Naive B cell (primary cell): Measurements from ENCODE around the gene RPLP1. TPM values are rescaled to one million over a fixed set of nuclear protein-coding genes. Genes with fewer than 3 reads are reported as not detected.
"Not testable (repeated sequence)": the region's sequence is repeated elsewhere in the genome, so short reads cannot be mapped to it uniquely, and the experiment has no call there.

ENCODE experiments used
- ATAC-seq, 2 donors: fragments of 150-1000 bp; cut with Tn5 transposase; 2 replicates each; pipeline ENCODE4 v1.10.0; 2021; ENCODE audit warnings: low read depth in 2 of 2, mild to moderate bottlenecking in 2 of 2, moderate library complexity in 2 of 2
- DNase-seq: peaks from one replicate; pipeline ENCODE4 v3.0.0; 2022
- H3K27ac Mint-ChIP-seq, 6 donors: one replicate each; pipeline ENCODE4 v1.8.0; 2020 to 2022; ENCODE audit warnings: mild to moderate bottlenecking in 6 of 6, mixed read lengths in 6 of 6, moderate library complexity in 5 of 6, inconsistent platforms in 2 of 6
- H3K27me3 Mint-ChIP-seq, 3 donors: one replicate each; pipeline ENCODE4 v1.8.0; 2021 to 2022; ENCODE audit warnings: mixed read lengths in 3 of 3, mild to moderate bottlenecking in 1 of 3
- H3K36me3 Mint-ChIP-seq, 2 donors: one replicate each; pipeline ENCODE4 v1.8.0; 2020 to 2022; ENCODE audit warnings: mixed read lengths in 2 of 2, inconsistent platforms in 1 of 2, mild to moderate bottlenecking in 1 of 2
- H3K4me1 Mint-ChIP-seq, 3 donors: one replicate each; pipeline ENCODE4 v1.8.0; 2020 to 2022; ENCODE audit warnings: mixed read lengths in 3 of 3, inconsistent platforms in 1 of 3, mild to moderate bottlenecking in 1 of 3, moderate library complexity in 1 of 3
- H3K4me3 Mint-ChIP-seq, 8 donors: one replicate each; pipeline ENCODE4 v1.8.0; 2020 to 2022; ENCODE audit warnings: mild to moderate bottlenecking in 8 of 8, mixed read lengths in 8 of 8, moderate library complexity in 8 of 8, inconsistent platforms in 2 of 8
- H3K9me3 Mint-ChIP-seq, 7 donors: one replicate each; pipeline ENCODE4 v1.8.0; 2020 to 2022; ENCODE audit warnings: mixed read lengths in 7 of 7, mild to moderate bottlenecking in 5 of 7, inconsistent platforms in 2 of 7, moderate library complexity in 1 of 7
- polyA plus RNA-seq, 6 donors: library from polyadenylated mRNA; unstranded; fragments of 300-500 nt; fragmentation: Illumina TruSeq; gene quantifications; one replicate each; pipeline ENCODE4 v1.2.3, GENCODE V29; 2021; ENCODE audit warnings: low read depth in 6 of 6

The RPLP1 gene
- polyA plus RNA-seq, 6 donors from 2014 or later = 1,064 to 2,586 (median 2,135) TPM

- no peak for DNase-seq
- ATAC-seq = no peak
- Mint-ChIP-seq H3K4me1 (no peaks in the 10 kb centered on the region), H3K27ac (no peak overlapping the region), H3K27me3 (peaks cover 0 to 6% (median 0%) of the 10 kb centered on the region in 3 donors), H3K9me3 (no peaks in the 10 kb centered on the region), H3K4me3 (no peak overlapping the region), H3K36me3 (no peaks in the 10 kb centered on the region)
Measured at GRCh38 chr15:69421498-69421897, 31.1 kb upstream of the RPLP1 start.

GRCh38 chr15:69422336-69422895, 30.2 kb upstream of the RPLP1 start:
- no peaks in the 10 kb centered on the region for H3K9me3 Mint-ChIP-seq
- no peak overlapping the region for H3K4me3 Mint-ChIP-seq
- no peak for DNase-seq
- peaks cover 0 to 6% (median 0%) of the 10 kb centered on the region in 3 donors for H3K27me3 Mint-ChIP-seq
- no peak for ATAC-seq
- no peaks in the 10 kb centered on the region for H3K36me3 Mint-ChIP-seq
- no peaks in the 10 kb centered on the region for H3K4me1 Mint-ChIP-seq
- H3K27ac Mint-ChIP-seq = no peak overlapping the region

- H3K4me3 Mint-ChIP-seq = no peak overlapping the region
Measured at GRCh38 chr15:69424001-69424400, 28.6 kb upstream of the RPLP1 start.

GRCh38 chr15:69424748-69425413, 27.7 kb upstream of the RPLP1 start:
- ATAC-seq = no peak
- DNase-seq = no peak
- Mint-ChIP-seq H3K27me3 (no peaks in the 10 kb centered on the region), H3K36me3 (no peaks in the 10 kb centered on the region), H3K9me3 (no peaks in the 10 kb centered on the region), H3K4me1 (no peaks in the 10 kb centered on the region), H3K4me3 (no peak overlapping the region), H3K27ac (no peak overlapping the region)

More at GRCh38 chr15:69424001-69424400, 28.6 kb upstream of the RPLP1 start:
- Mint-ChIP-seq H3K36me3 (no peaks in the 10 kb centered on the region), H3K4me1 (no peaks in the 10 kb centered on the region), H3K27ac (no peak overlapping the region), H3K9me3 (no peaks in the 10 kb centered on the region), H3K27me3 (no peaks in the 10 kb centered on the region)
- no peak for ATAC-seq
- DNase-seq = no peak

GRCh38 chr15:69433831-69434230, 18.8 kb upstream of the RPLP1 start:
- H3K27me3 Mint-ChIP-seq = peaks cover 0 to 4% (median 0%) of the 10 kb centered on the region in 3 donors
- H3K9me3 Mint-ChIP-seq = no peaks in the 10 kb centered on the region
- no peaks in the 10 kb centered on the region for H3K4me1 Mint-ChIP-seq
- H3K36me3 Mint-ChIP-seq = no peaks in the 10 kb centered on the region
- no peak overlapping the region for H3K27ac Mint-ChIP-seq
- DNase-seq = no peak
- H3K4me3 Mint-ChIP-seq = no peak overlapping the region
- no peak for ATAC-seq

GRCh38 chr15:69434238-69434637, 18.4 kb upstream of the RPLP1 start:
- no peak overlapping the region for H3K27ac Mint-ChIP-seq
- H3K27me3 Mint-ChIP-seq = peaks cover 0 to 4% (median 0%) of the 10 kb centered on the region in 3 donors
- DNase-seq (no peak), ATAC-seq (no peak)
- H3K4me1 Mint-ChIP-seq = no peaks in the 10 kb centered on the region
- H3K36me3 Mint-ChIP-seq = no peaks in the 10 kb centered on the region
- no peaks in the 10 kb centered on the region for H3K9me3 Mint-ChIP-seq
- H3K4me3 Mint-ChIP-seq = no peak overlapping the region

GRCh38 chr15:69434679-69435078, 17.9 kb upstream of the RPLP1 start:
- H3K27ac Mint-ChIP-seq = no peak overlapping the region
- H3K4me1 Mint-ChIP-seq = no peaks in the 10 kb centered on the region
- peaks cover 0 to 4% (median 0%) of the 10 kb centered on the region in 3 donors for H3K27me3 Mint-ChIP-seq
- H3K36me3 Mint-ChIP-seq = no peaks in the 10 kb centered on the region
- no peaks in the 10 kb centered on the region for H3K9me3 Mint-ChIP-seq
- no peak for DNase-seq
- no peak for ATAC-seq
- no peak overlapping the region for H3K4me3 Mint-ChIP-seq

GRCh38 chr15:69435985-69436384, 16.6 kb upstream of the RPLP1 start:
- H3K4me3 Mint-ChIP-seq = no peak overlapping the region
- DNase-seq (no peak), ATAC-seq (no peak)
- H3K27ac Mint-ChIP-seq = no peak overlapping the region
- H3K36me3 Mint-ChIP-seq = no peaks in the 10 kb centered on the region
- no peaks in the 10 kb centered on the region for H3K4me1 Mint-ChIP-seq
- H3K9me3 Mint-ChIP-seq = no peaks in the 10 kb centered on the region
- H3K27me3 Mint-ChIP-seq = no peaks in the 10 kb centered on the region

- Mint-ChIP-seq H3K27ac (no peak overlapping the region), H3K36me3 (no peaks in the 10 kb centered on the region), H3K27me3 (no peaks in the 10 kb centered on the region), H3K4me3 (no peak overlapping the region), H3K9me3 (no peaks in the 10 kb centered on the region), H3K4me1 (no peaks in the 10 kb centered on the region)
- DNase-seq = no peak
- ATAC-seq = no peak
Measured at GRCh38 chr15:69436951-69437350, 15.7 kb upstream of the RPLP1 start.

GRCh38 chr15:69439623-69440022, 13.0 kb upstream of the RPLP1 start:
- no peak for DNase-seq

GRCh38 chr15:69443032-69443611, 9.5 kb upstream of the RPLP1 start:
- peak overlapping the region; percentile 37 to 91 (median 72) for H3K27ac Mint-ChIP-seq
- peak; percentile 99 for ATAC-seq
- H3K27me3 Mint-ChIP-seq = no peaks in the 10 kb centered on the region
- H3K9me3 Mint-ChIP-seq = no peaks in the 10 kb centered on the region
- peak overlapping the region in 5 of 8 donors; percentile 4 to 49 (median 34) for H3K4me3 Mint-ChIP-seq
- peak; percentile 59 for DNase-seq
- peaks cover 7 to 9% (median 8%) of the 10 kb centered on the region in 3 donors for H3K4me1 Mint-ChIP-seq
- H3K36me3 Mint-ChIP-seq = no peaks in the 10 kb centered on the region

More at GRCh38 chr15:69439623-69440022, 13.0 kb upstream of the RPLP1 start:
- H3K4me3 Mint-ChIP-seq = no peak overlapping the region
- H3K9me3 Mint-ChIP-seq = no peaks in the 10 kb centered on the region
- ATAC-seq = no peak
- H3K36me3 Mint-ChIP-seq = no peaks in the 10 kb centered on the region
- H3K27ac Mint-ChIP-seq = peak overlapping the region in 1 of 6 donors; percentile 33
- H3K4me1 Mint-ChIP-seq = peaks cover 7 to 9% (median 8%) of the 10 kb centered on the region in 3 donors
- H3K27me3 Mint-ChIP-seq = no peaks in the 10 kb centered on the region

GRCh38 chr15:69444686-69445085, 7.9 kb upstream of the RPLP1 start:
- H3K27ac Mint-ChIP-seq = no peak overlapping the region
- ATAC-seq = no peak
- H3K9me3 Mint-ChIP-seq = no peaks in the 10 kb centered on the region
- H3K36me3 Mint-ChIP-seq = no peaks in the 10 kb centered on the region
- no peaks in the 10 kb centered on the region for H3K27me3 Mint-ChIP-seq
- no peak for DNase-seq
- no peak overlapping the region for H3K4me3 Mint-ChIP-seq
- peaks cover 7 to 9% (median 8%) of the 10 kb centered on the region in 3 donors for H3K4me1 Mint-ChIP-seq

GRCh38 chr15:69446953-69447352, 5.7 kb upstream of the RPLP1 start:
- peak overlapping the region in 1 of 6 donors; percentile 26 for H3K27ac Mint-ChIP-seq
- no peaks in the 10 kb centered on the region for H3K9me3 Mint-ChIP-seq
- H3K27me3 Mint-ChIP-seq = no peaks in the 10 kb centered on the region
- DNase-seq = no peak
- no peak for ATAC-seq
- H3K4me3 Mint-ChIP-seq = no peak overlapping the region
- H3K36me3 Mint-ChIP-seq = no peaks in the 10 kb centered on the region
- peaks cover 10 to 14% (median 11%) of the 10 kb centered on the region in 3 donors for H3K4me1 Mint-ChIP-seq

GRCh38 chr15:69450221-69450620, 2.4 kb upstream of the RPLP1 start:
- H3K4me3 Mint-ChIP-seq = peak overlapping the region in 1 of 8 donors; percentile 43

More at GRCh38 chr15:69450221-69450620, 2.4 kb upstream of the RPLP1 start:
- not testable (repeated sequence) for ATAC-seq, H3K27me3 Mint-ChIP-seq, H3K9me3 Mint-ChIP-seq, H3K36me3 Mint-ChIP-seq, DNase-seq, H3K27ac Mint-ChIP-seq
- peaks cover 25 to 32% (median 31%) of the 10 kb centered on the region in 3 donors for H3K4me1 Mint-ChIP-seq
